Brain microvascular endothelial cell (primary cell): ENCODE measurements around the gene NEK7.
"Not testable (repeated sequence)": the region's sequence is repeated elsewhere in the genome, so short reads cannot be mapped to it uniquely, and the experiment has no call there.

ENCODE experiments used
- DNase-seq: peaks from one replicate; pipeline ENCODE4 v3.0.0-alpha.2; 2020
- H3K27ac ChIP-seq: fragments of 250-450 bp; sonication (Bioruptor Pico); 2 replicates; pipeline ENCODE4 v1.5.1; 2020; ENCODE audit warnings: mild to moderate bottlenecking, moderate library complexity
- H3K27me3 ChIP-seq: fragments of 250-450 bp; sonication (Bioruptor Pico); replicated peaks from 2 replicates; pipeline ENCODE4 v1.5.1; 2020; ENCODE audit warnings: mild to moderate bottlenecking
- H3K36me3 ChIP-seq: fragments of 250-450 bp; sonication (Bioruptor Pico); replicated peaks from 2 replicates; pipeline ENCODE4 v1.5.1; 2020; ENCODE audit warnings: mild to moderate bottlenecking
- H3K4me3 ChIP-seq: 2 replicates; pipeline ENCODE4 v1.5.1; 2011; ENCODE audit warnings: low read depth, mild to moderate bottlenecking, control low read depth, low read length, moderate library complexity
- in situ Hi-C: cut with HindIII; loops from 2 replicates; pipeline ENCODE4 v1.10.0; 2017; ENCODE audit warnings: low sequenced_read_pairs, low pct_ligation_motif_present
- TF ChIP-seq, protein P1 (sequence below): IDR thresholded peaks from 2 replicates; pipeline ENCODE4 v1.5.1; 2011; ENCODE audit warnings: low read depth, mild to moderate bottlenecking, moderate library complexity, low read length, control low read depth, inconsistent platforms; ENCODE audit errors: missing control alignments

NEK7 gene

DNA sequence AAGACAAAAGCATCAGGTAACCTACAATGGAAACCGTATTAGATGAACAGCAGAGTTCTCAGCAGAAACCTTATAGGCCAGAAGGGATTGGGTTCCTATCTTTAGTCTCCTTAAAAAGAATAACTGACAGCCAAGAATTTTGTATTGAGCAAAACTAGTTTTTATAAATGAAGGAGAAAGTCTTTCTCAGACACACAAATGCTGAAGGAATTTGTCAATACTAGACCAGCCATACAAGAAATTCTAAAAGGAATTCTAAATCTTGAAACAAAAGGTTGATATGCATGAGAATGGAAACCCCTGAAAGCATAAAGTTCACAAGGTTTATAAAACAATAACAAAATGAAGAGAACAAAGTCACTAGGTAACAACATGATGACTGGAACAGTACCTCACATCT, 58.1 kb downstream of the NEK7 start:
- Histone ChIP-seq H3K4me3 (no peak overlapping the region), H3K36me3 (peaks cover 15% of the 10 kb centered on the region), H3K27ac (no peak overlapping the region), H3K27me3 (no peaks in the 10 kb centered on the region)
- TF ChIP-seq, protein P1, sequence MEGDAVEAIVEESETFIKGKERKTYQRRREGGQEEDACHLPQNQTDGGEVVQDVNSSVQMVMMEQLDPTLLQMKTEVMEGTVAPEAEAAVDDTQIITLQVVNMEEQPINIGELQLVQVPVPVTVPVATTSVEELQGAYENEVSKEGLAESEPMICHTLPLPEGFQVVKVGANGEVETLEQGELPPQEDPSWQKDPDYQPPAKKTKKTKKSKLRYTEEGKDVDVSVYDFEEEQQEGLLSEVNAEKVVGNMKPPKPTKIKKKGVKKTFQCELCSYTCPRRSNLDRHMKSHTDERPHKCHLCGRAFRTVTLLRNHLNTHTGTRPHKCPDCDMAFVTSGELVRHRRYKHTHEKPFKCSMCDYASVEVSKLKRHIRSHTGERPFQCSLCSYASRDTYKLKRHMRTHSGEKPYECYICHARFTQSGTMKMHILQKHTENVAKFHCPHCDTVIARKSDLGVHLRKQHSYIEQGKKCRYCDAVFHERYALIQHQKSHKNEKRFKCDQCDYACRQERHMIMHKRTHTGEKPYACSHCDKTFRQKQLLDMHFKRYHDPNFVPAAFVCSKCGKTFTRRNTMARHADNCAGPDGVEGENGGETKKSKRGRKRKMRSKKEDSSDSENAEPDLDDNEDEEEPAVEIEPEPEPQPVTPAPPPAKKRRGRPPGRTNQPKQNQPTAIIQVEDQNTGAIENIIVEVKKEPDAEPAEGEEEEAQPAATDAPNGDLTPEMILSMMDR, result no peak
- no peak for DNase-seq
- in situ Hi-C loops, result no loop called here

DNA sequence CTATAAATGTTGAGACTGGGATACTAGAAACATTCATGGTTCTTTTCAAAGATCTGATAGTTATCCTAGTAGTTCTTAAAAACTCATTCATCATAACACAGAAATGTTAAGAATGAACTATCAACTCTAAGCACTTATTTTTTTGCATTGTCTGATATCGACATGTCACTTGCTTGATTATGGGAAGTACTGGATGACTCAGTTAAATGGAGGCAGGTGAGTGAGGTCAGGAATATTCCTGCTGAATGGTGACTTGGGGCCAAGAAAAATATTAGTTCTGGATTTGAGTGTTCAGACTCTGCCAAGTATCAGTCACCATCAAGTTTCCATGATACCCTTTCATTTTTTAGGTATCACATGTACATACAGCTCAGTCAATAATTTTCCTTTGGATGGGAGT, 63.6 kb downstream of the NEK7 start:
- in situ Hi-C loops, result no loop called here
- peak overlapping the region; percentile 71 for H3K27ac ChIP-seq
- no peak overlapping the region for H3K4me3 ChIP-seq
- TF ChIP-seq, protein P1, result no peak
- no peaks in the 10 kb centered on the region for H3K27me3 ChIP-seq
- peaks cover 2% of the 10 kb centered on the region for H3K36me3 ChIP-seq
- peak; percentile 95 for DNase-seq

DNA sequence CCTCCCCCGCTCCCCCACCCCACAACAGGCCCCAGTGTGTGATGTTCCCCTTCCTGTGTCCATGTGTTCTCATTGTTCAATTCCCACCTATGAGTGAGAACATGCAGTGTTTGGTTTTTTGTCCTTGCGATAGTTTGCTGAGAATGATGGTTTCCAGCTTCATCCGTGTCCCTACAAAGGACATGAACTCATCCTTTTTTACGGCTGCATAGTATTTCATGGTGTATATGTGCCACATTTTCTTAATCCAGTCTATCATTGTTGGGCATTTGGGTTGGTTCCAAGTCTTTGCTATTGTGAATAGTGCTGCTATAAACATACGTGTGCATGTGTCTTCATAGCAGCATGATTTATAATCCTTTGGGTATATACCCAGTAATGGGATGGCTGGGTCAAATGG, 70.2 kb downstream of the NEK7 start:
- H3K4me3 ChIP-seq, H3K27me3 ChIP-seq, H3K27ac ChIP-seq, in situ Hi-C loops, DNase-seq, H3K36me3 ChIP-seq: not testable (repeated sequence)

DNA sequence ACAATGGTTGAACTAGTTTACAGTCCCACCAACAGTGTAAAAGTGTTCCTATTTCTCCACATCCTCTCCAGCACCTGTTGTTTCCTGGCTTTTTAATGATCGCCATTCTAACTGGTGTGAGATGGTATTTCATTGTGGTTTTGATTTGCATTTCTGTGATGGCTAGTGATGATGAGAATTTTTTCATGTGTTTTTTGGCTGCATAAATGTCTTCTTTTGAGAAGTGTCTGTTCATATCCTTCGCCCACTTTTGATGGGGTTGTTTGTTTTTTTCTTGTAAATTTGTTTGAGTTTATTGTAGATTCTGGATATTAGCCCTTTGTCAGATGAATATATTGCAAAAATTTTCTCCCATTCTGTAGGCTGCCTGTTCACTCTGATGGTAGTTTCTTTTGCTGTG, 70.7 kb downstream of the NEK7 start:
- H3K27ac ChIP-seq, H3K36me3 ChIP-seq, H3K27me3 ChIP-seq, H3K4me3 ChIP-seq, in situ Hi-C loops, DNase-seq: not testable (repeated sequence)

DNA sequence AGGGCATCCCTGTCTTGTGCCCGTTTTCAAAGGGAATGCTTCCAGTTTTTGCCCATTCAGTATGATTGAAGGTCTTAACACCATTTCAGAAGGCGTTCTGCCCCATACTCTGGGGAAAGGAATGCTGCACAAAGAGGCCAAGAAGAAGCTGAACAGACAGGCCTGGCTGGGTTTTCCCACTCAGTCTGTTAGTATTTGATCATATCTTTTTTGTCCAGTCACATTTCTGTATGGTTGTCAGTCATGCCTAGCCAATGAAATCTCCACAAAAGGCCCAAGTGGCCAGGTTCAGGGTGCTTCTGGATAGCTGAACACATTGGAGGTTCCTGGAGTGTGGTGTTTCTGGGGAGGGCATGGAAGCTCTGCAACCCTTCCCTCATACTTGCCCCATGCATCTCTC, 72.1 kb downstream of the NEK7 start:
- Histone ChIP-seq H3K27me3 (no peaks in the 10 kb centered on the region), H3K27ac (no peak overlapping the region), H3K36me3 (peaks cover 4% of the 10 kb centered on the region), H3K4me3 (no peak overlapping the region)
- no peak for DNase-seq
- TF ChIP-seq, protein P1, result no peak
- in situ Hi-C loops, result no loop called here

DNA sequence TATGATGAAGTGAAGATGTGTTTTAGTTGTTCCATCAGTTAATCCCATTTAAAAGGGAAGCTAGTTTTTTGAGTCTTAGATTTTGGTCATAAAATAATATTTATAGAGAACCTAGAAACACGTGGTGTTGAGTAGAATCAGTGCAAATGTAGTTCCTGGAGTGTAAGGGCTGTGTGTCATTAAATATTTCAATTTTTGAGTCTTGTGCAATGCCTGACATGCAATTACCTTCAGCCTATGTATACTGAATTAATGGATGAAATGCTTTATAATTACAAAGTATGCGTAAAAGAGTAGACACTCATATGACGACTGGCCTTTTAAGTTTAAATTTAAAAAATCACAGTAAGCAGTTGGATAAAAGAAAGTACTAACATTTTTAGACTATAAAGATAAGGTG, 75.0 kb downstream of the NEK7 start:
- in situ Hi-C loops, result no loop called here
- Histone ChIP-seq H3K27ac (no peak overlapping the region), H3K4me3 (no peak overlapping the region), H3K36me3 (peaks cover 8% of the 10 kb centered on the region), H3K27me3 (no peaks in the 10 kb centered on the region)
- DNase-seq, result no peak
- TF ChIP-seq, protein P1, result no peak

DNA sequence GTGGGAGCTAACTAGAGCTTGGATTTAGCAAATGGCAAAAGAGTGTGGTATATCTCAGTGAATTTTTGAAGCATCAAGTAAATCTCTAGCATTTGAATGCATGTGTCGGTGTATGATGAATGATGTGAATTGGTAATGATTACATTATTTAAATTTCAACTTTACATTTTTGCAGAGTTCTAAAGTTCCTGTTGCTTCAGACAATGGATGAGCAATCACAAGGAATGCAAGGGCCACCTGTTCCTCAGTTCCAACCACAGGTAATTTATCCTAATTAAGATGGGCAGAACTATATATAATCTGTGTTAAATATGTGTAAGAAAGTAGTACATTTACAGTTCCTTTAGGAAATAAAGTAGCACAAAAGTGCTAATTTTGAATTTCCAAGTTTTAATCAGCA, 75.6 kb downstream of the NEK7 start:
- Histone ChIP-seq H3K27me3 (no peaks in the 10 kb centered on the region), H3K36me3 (peaks cover 11% of the 10 kb centered on the region), H3K27ac (no peak overlapping the region), H3K4me3 (no peak overlapping the region)
- DNase-seq, result no peak
- in situ Hi-C loops, result no loop called here
- TF ChIP-seq, protein P1, result no peak
